GM23338 (cell line): ENCODE data around the gene RYR3. TPM values are rescaled to one million over a fixed set of nuclear protein-coding genes. Genes with fewer than 3 reads are reported as not detected.

Source experiments
- ATAC-seq: fragments of 200-7000 bp; cut with Tn5 transposase; 3 replicates; pipeline ENCODE4 v1.9.1; 2020
- DNase-seq: peaks from one replicate; pipeline ENCODE4 v3.0.0-alpha.2; 2015; ENCODE audit warnings: low spot score
- H2AFZ ChIP-seq: fragments of 200-600 bp; sonication (generic); 2 replicates; pipeline ENCODE4 v1.8.0; 2016; ENCODE audit warnings: antibody characterized with exemption, mild to moderate bottlenecking, moderate library complexity
- H3F3A ChIP-seq: fragments of 200-600 bp; sonication (generic); replicated peaks from 2 replicates; pipeline ENCODE4 v1.8.0; 2017; ENCODE audit warnings: antibody characterized with exemption, mixed run types, low read depth
- H3K27ac ChIP-seq: fragments of 200-600 bp; sonication (generic); 2 replicates; pipeline ENCODE4 v1.6.1; 2016; ENCODE audit warnings: low read depth
- H3K27me3 ChIP-seq: fragments of 200-600 bp; sonication (generic); 2 replicates; pipeline ENCODE4 v1.8.0; 2016; ENCODE audit warnings: mild to moderate bottlenecking, mixed run types, moderate library complexity; ENCODE audit not compliant: insufficient read depth
- H3K36me3 ChIP-seq: fragments of 200-600 bp; sonication (generic); 2 replicates; pipeline ENCODE4 v1.8.0; 2016; ENCODE audit warnings: mild to moderate bottlenecking; ENCODE audit not compliant: insufficient read depth
- H3K4me1 ChIP-seq: fragments of 200-600 bp; sonication (generic); 2 replicates; pipeline ENCODE4 v1.8.0; 2016; ENCODE audit warnings: mild to moderate bottlenecking, moderate library complexity; ENCODE audit not compliant: insufficient read depth
- H3K4me2 ChIP-seq: fragments of 200-600 bp; sonication (generic); 2 replicates; pipeline ENCODE4 v1.7.1; 2017; ENCODE audit warnings: mixed run types
- H3K4me3 ChIP-seq: fragments of 200-600 bp; sonication (generic); 2 replicates; pipeline ENCODE4 v1.6.1; 2016; ENCODE audit warnings: mixed run types
- H3K79me2 ChIP-seq: fragments of 200-600 bp; sonication (generic); replicated peaks from 2 replicates; pipeline ENCODE4 v1.8.0; 2017; ENCODE audit warnings: mild to moderate bottlenecking; ENCODE audit not compliant: insufficient read depth
- H3K9me2 ChIP-seq: fragments of 200-600 bp; sonication (generic); 2 replicates; pipeline ENCODE4 v1.8.0; 2017; ENCODE audit not compliant: insufficient read depth
- H4K20me1 ChIP-seq: fragments of 200-600 bp; sonication (generic); replicated peaks from 2 replicates; pipeline ENCODE4 v1.8.0; 2017; ENCODE audit warnings: mild to moderate bottlenecking; ENCODE audit not compliant: insufficient read depth
- H3K27ac Mint-ChIP-seq: 2 replicates; pipeline ENCODE4 v1.8.0; 2020; ENCODE audit warnings: inconsistent platforms, mild to moderate bottlenecking, moderate library complexity, mixed read lengths
- H3K27me3 Mint-ChIP-seq: 3 replicates; pipeline ENCODE4 v1.8.0; 2022; ENCODE audit warnings: low read depth, mild to moderate bottlenecking, moderate library complexity, mixed read lengths, inconsistent platforms; ENCODE audit not compliant: insufficient read depth, poor library complexity
- H3K36me3 Mint-ChIP-seq: 3 replicates; pipeline ENCODE4 v1.8.0; 2021; ENCODE audit warnings: low read depth, mild to moderate bottlenecking, inconsistent platforms, moderate library complexity, mixed read lengths
- H3K4me1 Mint-ChIP-seq: 3 replicates; pipeline ENCODE4 v1.8.0; 2020; ENCODE audit warnings: mild to moderate bottlenecking, inconsistent platforms, mixed read lengths
- H3K4me3 Mint-ChIP-seq: 3 replicates; pipeline ENCODE4 v1.8.0; 2021; ENCODE audit warnings: moderate library complexity, mild to moderate bottlenecking, inconsistent platforms, mixed read lengths
- H3K9me3 Mint-ChIP-seq: 3 replicates; pipeline ENCODE4 v1.8.0; 2020; ENCODE audit warnings: moderate library complexity, mild to moderate bottlenecking, inconsistent platforms, mixed read lengths
- CREB1 ChIP-seq: fragments of 250-450 bp; sonication (Bioruptor Pico); IDR thresholded peaks from 2 replicates; pipeline ENCODE4 v1.5.0; 2020; ENCODE audit warnings: low read depth, mild to moderate bottlenecking, moderate library complexity
- CTCF ChIP-seq, 2 experiments: fragments of 200-600 bp in 1 of 2; sonication (generic) in 1 of 2; conservative IDR thresholded peaks; 2 replicates each; pipeline versions ENCODE4 v1.5.1 to v1.6.1; 2016 to 2017; ENCODE audit warnings: antibody characterized with exemption in 2 of 2, low read depth in 2 of 2, mild to moderate bottlenecking in 2 of 2, moderate library complexity in 1 of 2
- EZH2 ChIP-seq: fragments of 200-600 bp; sonication (generic); IDR thresholded peaks from one replicate; pipeline ENCODE4 v1.8.0; 2017; ENCODE audit warnings: antibody characterized with exemption, mild to moderate bottlenecking, low read depth; ENCODE audit not compliant: unreplicated experiment
- EZH2phosphoT487 ChIP-seq: fragments of 200-600 bp; sonication (generic); IDR thresholded peaks from one replicate; pipeline ENCODE4 v1.8.1; 2018; ENCODE audit warnings: antibody characterized with exemption; ENCODE audit not compliant: unreplicated experiment
- JUNB ChIP-seq: IDR thresholded peaks from one replicate; pipeline ENCODE4 v1.6.1; 2016; ENCODE audit warnings: antibody characterized with exemption; ENCODE audit not compliant: unreplicated experiment
- NANOG ChIP-seq: IDR thresholded peaks from 2 replicates; pipeline ENCODE4 v1.6.1; 2016; ENCODE audit warnings: antibody characterized with exemption, borderline replicate concordance
- POLR2AphosphoS5 ChIP-seq: IDR thresholded peaks from 2 replicates; pipeline ENCODE4 v1.6.1; 2016; ENCODE audit warnings: antibody characterized with exemption, low read depth
- REST ChIP-seq: IDR thresholded peaks from one replicate; pipeline ENCODE4 v1.6.1; 2018; ENCODE audit warnings: antibody characterized with exemption; ENCODE audit not compliant: unreplicated experiment
- STAT1 ChIP-seq: IDR thresholded peaks from one replicate; pipeline ENCODE4 v1.6.1; 2016; ENCODE audit warnings: antibody characterized with exemption; ENCODE audit not compliant: unreplicated experiment
- ZNF114 ChIP-seq: fragments of 250-450 bp; sonication (Bioruptor Pico); IDR thresholded peaks from 2 replicates; pipeline ENCODE4 v1.5.0; 2020; ENCODE audit warnings: mild to moderate bottlenecking, moderate library complexity
- ZNF331 ChIP-seq: fragments of 250-450 bp; sonication (Bioruptor Pico); IDR thresholded peaks from 2 replicates; pipeline ENCODE4 v1.5.0; 2020; ENCODE audit warnings: low read depth, mild to moderate bottlenecking, moderate library complexity
- ZNF462 ChIP-seq: fragments of 250-450 bp; sonication (Bioruptor Pico); IDR thresholded peaks from 2 replicates; pipeline ENCODE4 v1.5.0; 2020; ENCODE audit warnings: mild to moderate bottlenecking, moderate library complexity
- polyA plus RNA-seq: library from polyadenylated mRNA; unstranded; fragments of >200 nt; fragmentation: Nextera tagmentation; extraction: Ambion mirVana; gene quantifications from 2 replicates; pipeline ENCODE4 v1.2.1, GENCODE V29; 2016
- total RNA-seq: library from RNA; depleted of rRNA; stranded (reverse); fragments of >200 nt; shearing (Covaris generic); gene quantifications from 2 replicates; pipeline ENCODE4 v1.2.3, GENCODE V29; 2014
- TF ChIP-seq, protein P1 (sequence below): IDR thresholded peaks from 2 replicates; pipeline ENCODE4 v1.6.1; 2016; ENCODE audit warnings: antibody characterized with exemption

RYR3 gene
- total and polyA plus RNA-seq, 2 experiments from 2014 or later = 1.1 to 1.2 TPM

- no peaks in the 10 kb centered on the region for H3F3A ChIP-seq
- Mint-ChIP-seq H3K27me3 (no peaks in the 10 kb centered on the region), H3K4me3 (no peak overlapping the region), H3K27ac (no peak overlapping the region), H3K4me1 (0 out of 3 replicates have a peak, but pooled peaks cover 2% of the 10 kb centered on the region), H3K36me3 (no peaks in the 10 kb centered on the region), H3K9me3 (no peaks in the 10 kb centered on the region)
- no peaks in the 10 kb centered on the region for H3K36me3 ChIP-seq
- no peak overlapping the region for H3K27ac ChIP-seq
- no peaks in the 10 kb centered on the region; the same call in 1 of the 2 replicates for H3K4me1 ChIP-seq
- no peaks in the 10 kb centered on the region for H3K9me2 ChIP-seq
- H4K20me1 ChIP-seq = no peaks in the 10 kb centered on the region
- H3K27me3 ChIP-seq = no peaks in the 10 kb centered on the region
- no peak overlapping the region for H3K4me2 ChIP-seq
- no peaks in the 10 kb centered on the region for H3K79me2 ChIP-seq
- TF ChIP-seq CREB1 (CRISPR knock-in tag) (no peak), REST (no peak), EZH2phosphoT487 (no peak), ZNF462 (no peak), POLR2AphosphoS5 (no peak), NANOG (no peak), CTCF (conservative IDR thresholded peaks at IDR 0.05; ENCODE audit: low read depth in 2 of 2) (no peak), JUNB (no peak), STAT1 (no peak), ZNF331 (no peak), EZH2 (no peak), ZNF114 (no peak)
- TF ChIP-seq, protein P1, sequence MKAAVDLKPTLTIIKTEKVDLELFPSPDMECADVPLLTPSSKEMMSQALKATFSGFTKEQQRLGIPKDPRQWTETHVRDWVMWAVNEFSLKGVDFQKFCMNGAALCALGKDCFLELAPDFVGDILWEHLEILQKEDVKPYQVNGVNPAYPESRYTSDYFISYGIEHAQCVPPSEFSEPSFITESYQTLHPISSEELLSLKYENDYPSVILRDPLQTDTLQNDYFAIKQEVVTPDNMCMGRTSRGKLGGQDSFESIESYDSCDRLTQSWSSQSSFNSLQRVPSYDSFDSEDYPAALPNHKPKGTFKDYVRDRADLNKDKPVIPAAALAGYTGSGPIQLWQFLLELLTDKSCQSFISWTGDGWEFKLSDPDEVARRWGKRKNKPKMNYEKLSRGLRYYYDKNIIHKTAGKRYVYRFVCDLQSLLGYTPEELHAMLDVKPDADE = no peak
- no peak overlapping the region for H3K4me3 ChIP-seq
- DNase-seq (no peak), ATAC-seq (no peak)
- H2AFZ ChIP-seq = no peak overlapping the region
Measured at GRCh38 chr15:33369941-33370622, 59.3 kb downstream of the RYR3 start.
